HepG2 (cell line): ENCODE measurements around the gene MRGPRF. TPM values are rescaled to one million over a fixed set of nuclear protein-coding genes. Genes with fewer than 3 reads are reported as not detected.

Source experiments
- FOXO1 ChIP-seq: sonication (generic); formaldehyde crosslinking; IDR thresholded peaks from 2 replicates; pipeline ENCODE4 v1.4.0; 2020; ENCODE audit warnings: missing genetic modification reagents
- KDM4B ChIP-seq: sonication (generic); formaldehyde crosslinking; IDR thresholded peaks from 2 replicates; pipeline ENCODE4 v1.4.0; 2020; ENCODE audit warnings: missing genetic modification reagents
- YEATS2 ChIP-seq: sonication (generic); formaldehyde crosslinking; IDR thresholded peaks from 2 replicates; pipeline ENCODE4 v1.4.0; 2020; ENCODE audit warnings: missing genetic modification reagents, borderline replicate concordance
- ZBTB7A ChIP-seq: sonication (generic); formaldehyde crosslinking; IDR thresholded peaks from 2 replicates; pipeline ENCODE4 v1.8.0; 2022; ENCODE audit warnings: mild to moderate bottlenecking, missing genetic modification reagents
- ZXDC ChIP-seq: sonication (generic); formaldehyde crosslinking; IDR thresholded peaks from 2 replicates; pipeline ENCODE4 v1.5.0; 2020; ENCODE audit warnings: mild to moderate bottlenecking, missing genetic modification reagents
- polyA plus RNA-seq, 8 experiments: library from polyadenylated mRNA; depleted of rRNA in 3 of 8; stranded (reverse) in 7 of 8; unstranded in 1 of 8; fragments of >200 nt; fragmentation: Illumina TruSeq in 4 of 8; extraction: Trizol in 4 of 8; gene quantifications; 2 replicates each; pipeline versions ENCODE4 v1.2.1 to v1.2.3, GENCODE V29; 2011 to 2016; ENCODE audit warnings: low read depth in 4 of 8, missing spikeins in 1 of 8, mixed read lengths in 1 of 8; ENCODE audit not compliant: insufficient read depth in 1 of 8
- total RNA-seq, 5 experiments: library from RNA; depleted of rRNA; stranded (reverse); fragments of >200 nt; fragmentation: Illumina TruSeq; extraction: Trizol; gene quantifications; 2 replicates each; pipeline ENCODE4 v1.2.3, GENCODE V29; 2016; ENCODE audit warnings: low read depth in 1 of 5
- TF ChIP-seq, protein P1 (sequence below): sonication (generic); formaldehyde crosslinking; IDR thresholded peaks from 2 replicates; pipeline ENCODE4 v1.4.0; 2020; ENCODE audit warnings: mild to moderate bottlenecking, missing genetic modification reagents

The MRGPRF gene
- total and polyA plus RNA-seq, 2 of the 13 experiments (the other 11 are each of a cell fraction or from before 2014, with no cell fraction given), result not detected

DNA sequence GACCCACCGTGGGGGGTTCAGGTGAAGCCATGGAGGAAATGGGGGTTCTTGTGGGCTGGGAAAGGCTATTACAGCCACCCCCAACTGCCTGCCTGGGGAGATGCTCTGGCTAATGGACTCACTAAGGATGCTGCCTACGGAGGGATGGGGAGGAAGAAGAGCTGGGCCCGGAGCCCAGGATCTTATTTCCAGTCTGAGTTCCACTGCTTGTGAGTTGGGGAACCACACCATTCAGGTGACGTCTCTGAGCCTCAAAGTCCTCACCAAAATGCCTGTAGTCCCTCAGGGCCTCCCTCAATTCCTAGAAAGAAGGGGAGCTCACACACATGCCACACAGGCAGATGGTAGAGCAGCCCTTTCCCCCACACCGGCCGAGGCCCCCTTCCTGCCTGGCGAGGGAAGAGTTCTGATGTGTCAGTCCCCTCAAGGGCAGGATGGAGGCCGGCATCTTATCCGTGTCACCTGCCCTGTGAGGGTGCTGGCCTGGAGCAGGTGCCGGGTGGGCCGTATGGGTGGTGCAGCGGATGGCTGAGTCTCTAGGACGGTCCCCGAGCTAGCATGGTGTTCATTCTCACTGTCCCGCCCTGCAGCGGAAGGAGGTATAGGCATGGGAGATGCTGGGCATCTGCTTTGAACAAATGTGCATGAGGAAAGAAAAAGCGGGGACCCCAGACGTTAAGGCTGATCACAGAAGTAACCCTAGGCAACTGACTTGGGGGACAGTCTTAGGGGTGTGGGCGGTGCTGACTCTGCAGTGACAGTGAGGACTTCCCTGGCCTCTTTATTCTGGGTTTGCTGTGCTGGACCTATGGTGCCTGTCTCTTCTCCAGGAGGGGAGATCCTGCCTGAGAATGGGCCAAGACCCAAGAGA, 15.7 kb downstream of the MRGPRF start (continued):
- TF ChIP-seq, protein P1, sequence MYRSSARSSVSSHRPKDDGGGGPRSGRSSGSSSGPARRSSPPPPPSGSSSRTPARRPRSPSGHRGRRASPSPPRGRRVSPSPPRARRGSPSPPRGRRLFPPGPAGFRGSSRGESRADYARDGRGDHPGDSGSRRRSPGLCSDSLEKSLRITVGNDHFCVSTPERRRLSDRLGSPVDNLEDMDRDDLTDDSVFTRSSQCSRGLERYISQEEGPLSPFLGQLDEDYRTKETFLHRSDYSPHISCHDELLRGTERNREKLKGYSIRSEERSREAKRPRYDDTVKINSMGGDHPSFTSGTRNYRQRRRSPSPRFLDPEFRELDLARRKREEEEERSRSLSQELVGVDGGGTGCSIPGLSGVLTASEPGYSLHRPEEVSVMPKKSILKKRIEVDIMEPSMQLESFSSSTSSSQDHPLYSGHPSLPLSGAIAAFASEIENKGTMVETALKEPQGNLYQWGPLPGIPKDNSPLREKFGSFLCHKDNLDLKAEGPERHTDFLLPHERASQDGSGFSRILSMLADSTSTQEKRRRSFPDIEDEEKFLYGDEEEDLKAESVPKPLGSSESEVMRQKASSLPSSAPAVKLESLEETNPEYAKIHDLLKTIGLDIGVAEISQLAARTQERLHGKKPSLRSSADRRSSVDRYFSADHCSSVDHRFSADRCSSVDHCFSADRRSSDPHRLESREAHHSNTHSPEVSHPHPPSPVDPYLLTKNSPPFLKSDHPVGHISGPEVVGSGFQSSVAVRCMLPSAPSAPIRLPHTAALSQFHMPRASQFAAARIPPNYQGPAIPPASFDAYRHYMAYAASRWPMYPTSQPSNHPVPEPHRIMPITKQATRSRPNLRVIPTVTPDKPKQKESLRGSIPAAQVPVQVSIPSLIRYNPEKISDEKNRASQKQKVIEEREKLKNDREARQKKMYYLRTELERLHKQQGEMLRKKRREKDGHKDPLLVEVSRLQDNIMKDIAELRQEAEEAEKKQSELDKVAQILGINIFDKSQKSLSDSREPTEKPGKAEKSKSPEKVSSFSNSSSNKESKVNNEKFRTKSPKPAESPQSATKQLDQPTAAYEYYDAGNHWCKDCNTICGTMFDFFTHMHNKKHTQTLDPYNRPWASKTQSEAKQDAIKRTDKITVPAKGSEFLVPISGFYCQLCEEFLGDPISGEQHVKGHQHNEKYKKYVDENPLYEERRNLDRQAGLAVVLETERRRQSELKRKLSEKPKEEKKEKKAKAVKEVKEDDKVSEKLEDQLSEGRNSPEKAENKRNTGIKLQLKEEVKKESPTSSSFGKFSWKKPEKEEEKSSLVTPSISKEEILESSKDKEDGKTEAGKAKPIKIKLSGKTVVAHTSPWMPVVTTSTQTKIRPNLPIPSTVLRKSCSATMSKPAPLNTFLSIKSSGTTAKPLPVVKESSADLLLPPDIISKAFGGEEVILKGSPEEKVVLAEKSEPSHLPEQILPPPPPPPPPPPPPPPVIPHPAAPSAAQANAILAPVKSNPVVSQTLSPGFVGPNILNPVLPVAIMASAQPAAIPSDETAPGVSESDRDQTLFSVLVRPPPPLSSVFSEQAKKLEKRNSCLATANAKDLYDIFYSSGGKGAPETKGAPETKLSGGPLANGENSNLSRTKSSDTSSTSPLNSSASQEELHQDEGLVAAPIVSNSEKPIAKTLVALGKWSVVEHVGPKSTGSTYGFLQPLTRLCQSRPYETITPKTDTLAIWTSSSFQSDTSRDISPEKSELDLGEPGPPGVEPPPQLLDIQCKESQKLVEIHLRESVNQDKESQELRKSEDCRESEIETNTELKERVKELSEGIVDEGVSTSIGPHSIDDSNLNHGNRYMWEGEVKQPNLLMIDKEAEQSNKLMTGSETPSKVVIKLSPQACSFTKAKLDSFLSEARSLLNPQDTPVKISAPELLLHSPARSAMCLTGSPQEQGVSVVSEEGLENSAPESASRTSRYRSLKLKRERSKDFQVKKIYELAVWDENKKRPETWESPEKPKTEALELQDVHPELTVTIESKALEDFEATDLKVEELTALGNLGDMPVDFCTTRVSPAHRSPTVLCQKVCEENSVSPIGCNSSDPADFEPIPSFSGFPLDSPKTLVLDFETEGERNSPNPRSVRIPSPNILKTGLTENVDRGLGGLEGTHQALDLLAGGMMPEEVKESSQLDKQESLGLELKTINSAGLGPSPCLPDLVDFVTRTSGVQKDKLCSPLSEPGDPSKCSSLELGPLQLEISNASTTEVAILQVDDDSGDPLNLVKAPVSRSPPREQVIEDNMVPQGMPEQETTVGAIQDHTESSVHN (CRISPR knock-in tag), result no peak
- TF ChIP-seq FOXO1 (CRISPR knock-in tag) (no peak), KDM4B (CRISPR knock-in tag) (no peak), YEATS2 (CRISPR knock-in tag) (no peak), ZXDC (CRISPR knock-in tag) (no peak), ZBTB7A (CRISPR knock-in tag) (no peak)
